Muscle layer of duodenum (tissue), 2 donors: ENCODE data around the gene ACSM5.

Source experiments
- H3K27ac ChIP-seq: one replicate; pipeline ENCODE4 v1.7.0; 2013; ENCODE audit warnings: mild to moderate bottlenecking, low read length
- H3K27me3 ChIP-seq: one replicate; pipeline ENCODE4 v1.7.0; 2013; ENCODE audit warnings: low read depth, mild to moderate bottlenecking, control low read depth, low read length
- H3K36me3 ChIP-seq, 2 donors: one replicate each; pipeline ENCODE4 v1.7.0; 2013; ENCODE audit warnings: low read length in 2 of 2, control low read depth in 1 of 2, mild to moderate bottlenecking in 1 of 2; ENCODE audit not compliant: insufficient read depth in 2 of 2, control insufficient read depth in 1 of 2
- H3K4me1 ChIP-seq, 2 donors: one replicate each; pipeline ENCODE4 v1.7.0; 2013; ENCODE audit warnings: low read length in 2 of 2, mild to moderate bottlenecking in 2 of 2, control low read depth in 1 of 2, moderate library complexity in 1 of 2; ENCODE audit not compliant: insufficient read depth in 2 of 2, control insufficient read depth in 1 of 2
- H3K4me3 ChIP-seq, 2 donors: one replicate each; pipeline ENCODE4 v1.7.0; 2013; ENCODE audit warnings: low read length in 2 of 2, low read depth in 1 of 2, mild to moderate bottlenecking in 1 of 2
- H3K9me3 ChIP-seq, 2 donors: one replicate each; pipeline ENCODE4 v1.7.0; 2013; ENCODE audit warnings: low read length in 2 of 2, control low read depth in 1 of 2, mild to moderate bottlenecking in 1 of 2; ENCODE audit not compliant: control insufficient read depth in 1 of 2
- donor health status: healthy.

The ACSM5 gene

GRCh38 chr16:20385844-20386832 is 23.2 kb upstream of the ACSM5 start:
- no peaks in the 10 kb centered on the region for H3K36me3 ChIP-seq
- no peaks in the 10 kb centered on the region for H3K27me3 ChIP-seq
- H3K9me3 ChIP-seq, result no peaks in the 10 kb centered on the region
- H3K4me3 ChIP-seq, result no peak overlapping the region
- H3K27ac ChIP-seq, result no peak overlapping the region
- H3K4me1 ChIP-seq, result peaks cover 0 to 6% of the 10 kb centered on the region in 2 donors

GRCh38 chr16:20387978-20388377 is 21.4 kb upstream of the ACSM5 start:
- Histone ChIP-seq H3K4me1 (peaks cover 0 to 6% of the 10 kb centered on the region in 2 donors), H3K27ac (no peak overlapping the region)

DNA sequence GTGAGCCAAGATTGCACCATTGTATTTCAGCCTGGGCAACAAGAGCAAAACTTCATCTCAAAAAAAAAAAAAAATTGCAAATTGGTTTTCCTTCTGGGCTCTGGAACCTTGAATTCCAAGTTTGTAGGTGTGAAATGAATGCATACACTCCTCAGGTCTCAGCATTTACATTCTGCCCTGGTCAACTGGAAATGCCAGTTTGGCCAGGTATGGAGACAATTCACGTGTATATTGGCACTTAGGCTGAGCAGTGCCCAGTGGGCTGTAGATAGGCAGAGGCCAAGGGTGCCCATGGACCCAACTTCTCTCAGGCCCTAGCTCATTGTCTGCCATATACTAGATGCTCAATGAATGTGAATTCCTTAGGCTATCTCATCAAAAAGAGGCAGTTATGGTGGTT is 20.5 kb upstream of the ACSM5 start:
- Histone ChIP-seq H3K9me3 (no peaks in the 10 kb centered on the region), H3K4me3 (no peak overlapping the region), H3K27ac (no peak overlapping the region), H3K4me1 (peaks cover 0 to 11% of the 10 kb centered on the region in 2 donors), H3K36me3 (no peaks in the 10 kb centered on the region), H3K27me3 (no peaks in the 10 kb centered on the region)

More at GRCh38 chr16:20387978-20388377, 21.4 kb upstream of the ACSM5 start:
- Histone ChIP-seq H3K4me3 (no peak overlapping the region), H3K27me3 (no peaks in the 10 kb centered on the region), H3K36me3 (no peaks in the 10 kb centered on the region), H3K9me3 (no peaks in the 10 kb centered on the region)

DNA sequence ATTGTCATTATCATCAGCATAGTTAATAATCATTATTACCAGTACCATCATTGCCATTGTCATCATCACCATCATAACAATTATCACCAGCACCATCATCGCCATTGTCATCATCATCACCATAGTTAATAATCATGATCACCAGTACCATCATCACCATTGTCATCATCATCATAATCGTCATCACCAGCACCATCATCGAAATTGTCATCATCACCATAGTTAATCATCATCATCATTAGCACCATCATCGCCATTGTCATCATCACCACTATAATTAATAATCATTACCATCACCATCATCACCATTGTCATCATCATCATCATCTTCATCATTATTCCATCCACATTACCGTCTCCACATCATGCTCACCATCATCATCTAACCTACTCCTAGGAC is 18.3 kb upstream of the ACSM5 start:
- Histone ChIP-seq H3K36me3 (no peaks in the 10 kb centered on the region), H3K27me3 (no peaks in the 10 kb centered on the region), H3K4me1 (peaks cover 0 to 15% of the 10 kb centered on the region in 2 donors), H3K9me3 (no peaks in the 10 kb centered on the region), H3K4me3 (no peak overlapping the region), H3K27ac (no peak overlapping the region)

DNA sequence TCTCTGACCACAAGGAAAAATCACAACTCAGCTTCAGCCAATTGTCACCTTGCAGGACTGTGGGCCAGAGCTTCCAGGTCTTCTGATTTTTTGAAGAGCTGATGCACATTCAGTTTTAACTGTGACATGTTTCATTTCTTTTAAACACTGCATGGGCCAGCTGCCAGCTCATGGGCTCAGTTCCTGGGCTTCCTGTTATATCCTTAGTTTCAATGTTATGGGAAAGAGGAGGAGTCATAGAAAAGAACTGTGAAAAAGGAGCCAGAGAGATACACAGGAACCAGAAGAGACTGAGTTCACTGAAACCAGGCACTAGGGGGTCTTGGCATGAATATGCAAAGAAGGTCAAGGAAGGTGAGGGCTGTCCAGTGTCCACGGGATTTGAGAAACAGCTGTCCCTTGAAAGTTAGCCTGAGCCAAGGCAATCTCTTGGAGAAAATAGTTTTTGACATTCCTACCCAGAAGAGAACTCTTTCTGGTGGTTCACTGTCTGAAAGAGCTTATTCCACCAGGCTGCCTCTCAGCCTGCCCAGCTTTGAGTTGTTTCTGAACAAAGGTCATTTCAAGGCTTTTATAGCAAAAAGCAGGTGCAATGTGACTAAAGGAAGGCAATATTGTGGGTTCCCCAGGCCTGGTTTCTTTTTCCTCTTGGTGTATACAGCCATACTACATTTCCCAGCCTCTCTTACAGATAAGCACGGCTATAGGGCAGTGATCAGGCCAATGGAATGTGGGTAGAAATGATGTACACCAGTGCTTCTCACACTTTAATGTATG is 15.3 kb upstream of the ACSM5 start:
- no peaks in the 10 kb centered on the region for H3K27me3 ChIP-seq
- H3K36me3 ChIP-seq, result no peaks in the 10 kb centered on the region
- no peaks in the 10 kb centered on the region for H3K9me3 ChIP-seq
- peaks cover 0 to 12% of the 10 kb centered on the region in 2 donors for H3K4me1 ChIP-seq
- H3K4me3 ChIP-seq, result no peak overlapping the region
- no peak overlapping the region for H3K27ac ChIP-seq

GRCh38 chr16:20395946-20396345 is 13.4 kb upstream of the ACSM5 start:
- Histone ChIP-seq H3K4me3 (no peak overlapping the region), H3K36me3 (no peaks in the 10 kb centered on the region), H3K9me3 (no peaks in the 10 kb centered on the region), H3K4me1 (peaks cover 0 to 12% of the 10 kb centered on the region in 2 donors), H3K27me3 (no peaks in the 10 kb centered on the region), H3K27ac (no peak overlapping the region)

- no peaks in the 10 kb centered on the region for H3K27me3 ChIP-seq
- peaks cover 0 to 12% of the 10 kb centered on the region in 2 donors for H3K4me1 ChIP-seq
- no peaks in the 10 kb centered on the region for H3K36me3 ChIP-seq
- no peak overlapping the region for H3K27ac ChIP-seq
- H3K4me3 ChIP-seq, result no peak overlapping the region
- no peaks in the 10 kb centered on the region for H3K9me3 ChIP-seq
These were observed 12.4 kb upstream of the ACSM5 start for GRCh38 chr16:20396846-20397467.

DNA sequence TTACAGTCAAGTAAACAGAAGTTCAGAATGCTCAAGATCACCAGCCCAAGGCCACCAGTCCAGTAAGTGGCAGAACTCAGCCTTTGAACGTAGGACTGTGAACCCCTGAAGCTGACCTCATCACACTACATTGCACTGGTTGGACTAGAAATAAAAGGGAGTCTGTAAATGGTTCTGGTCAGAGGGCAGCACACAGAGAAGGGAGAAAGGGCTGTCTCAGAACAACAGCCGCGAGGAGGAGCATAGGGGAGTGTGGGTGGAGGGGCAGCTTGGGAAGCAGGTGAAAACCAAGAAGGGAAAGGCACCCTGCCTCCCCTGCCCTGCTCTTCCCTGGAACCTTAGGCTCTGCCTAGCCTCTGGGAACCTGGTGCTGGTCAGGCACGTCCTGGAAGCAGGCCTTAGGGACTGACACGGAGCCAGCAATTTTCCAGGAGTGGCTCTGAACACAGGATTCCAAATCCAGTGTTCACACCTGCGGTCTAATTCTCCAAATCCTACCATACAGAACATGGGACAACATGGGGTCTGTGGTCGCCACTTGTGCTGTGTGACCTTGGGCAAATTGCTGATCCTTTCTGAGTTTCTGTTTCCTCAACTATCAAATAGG is 11.8 kb upstream of the ACSM5 start:
- Histone ChIP-seq H3K27ac (no peak overlapping the region), H3K9me3 (no peaks in the 10 kb centered on the region), H3K4me3 (no peak overlapping the region), H3K36me3 (no peaks in the 10 kb centered on the region), H3K27me3 (no peaks in the 10 kb centered on the region), H3K4me1 (peaks cover 0 to 12% of the 10 kb centered on the region in 2 donors)

GRCh38 chr16:20398603-20399002 is 10.7 kb upstream of the ACSM5 start:
- Histone ChIP-seq H3K27me3 (no peaks in the 10 kb centered on the region), H3K9me3 (no peaks in the 10 kb centered on the region), H3K27ac (no peak overlapping the region), H3K4me3 (no peak overlapping the region), H3K36me3 (no peaks in the 10 kb centered on the region), H3K4me1 (peaks cover 0 to 10% of the 10 kb centered on the region in 2 donors)

DNA sequence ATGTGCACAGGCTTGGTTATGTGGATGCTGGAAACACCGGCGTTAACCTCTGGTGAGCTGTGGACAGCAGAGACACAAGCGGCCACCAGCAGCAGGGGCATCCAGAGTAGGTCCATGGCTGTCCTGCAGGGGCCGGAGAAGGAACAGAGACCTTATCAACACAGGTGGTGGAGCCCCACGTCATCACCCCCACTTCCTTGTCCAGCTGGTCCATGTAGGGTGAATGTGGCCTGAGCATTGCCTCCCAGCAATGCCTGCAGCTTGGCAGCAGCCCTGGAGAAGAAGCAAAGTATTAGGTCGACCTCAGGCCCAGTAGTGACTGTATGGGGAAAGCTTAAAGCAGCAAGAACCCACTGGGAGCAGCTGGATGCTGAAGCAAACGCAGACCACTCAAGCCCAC is 10.1 kb upstream of the ACSM5 start:
- no peaks in the 10 kb centered on the region for H3K27me3 ChIP-seq
- H3K27ac ChIP-seq, result no peak overlapping the region
- H3K4me3 ChIP-seq, result no peak overlapping the region
- H3K36me3 ChIP-seq, result no peaks in the 10 kb centered on the region
- no peaks in the 10 kb centered on the region for H3K9me3 ChIP-seq
- peaks cover 0 to 4% of the 10 kb centered on the region in 2 donors for H3K4me1 ChIP-seq

GRCh38 chr16:20401066-20401465 is 8.3 kb upstream of the ACSM5 start:
- Histone ChIP-seq H3K4me1 (no peaks in the 10 kb centered on the region), H3K9me3 (no peaks in the 10 kb centered on the region), H3K4me3 (no peak overlapping the region), H3K36me3 (no peaks in the 10 kb centered on the region), H3K27me3 (no peaks in the 10 kb centered on the region), H3K27ac (no peak overlapping the region)
